Mammary epithelial cell (primary cell): ENCODE results near the gene TUBB1.

Experiments
- CTCF ChIP-seq, 2 donors: IDR thresholded peaks in 1 of 2; conservative IDR thresholded peaks in 1 of 2; 2 replicates each; pipeline ENCODE4 v1.5.1; 2011 to 2012; ENCODE audit warnings: inconsistent platforms in 2 of 2, low read length in 2 of 2, mild to moderate bottlenecking in 2 of 2, control low read depth in 1 of 2, low read depth in 1 of 2; ENCODE audit not compliant: insufficient read depth in 1 of 2; ENCODE audit errors: extremely low read depth in 1 of 2
- EZH2 ChIP-seq: IDR thresholded peaks from 2 replicates; pipeline ENCODE4 v1.6.1; 2012; ENCODE audit warnings: low read length, inconsistent platforms, borderline replicate concordance

- TF ChIP-seq CTCF (conservative IDR thresholded peaks at IDR 0.05 in 1 of 2, IDR thresholded peaks at IDR 0.05 in 1 of 2; ENCODE audit: extremely low read depth in 1 of 2, insufficient read depth in 1 of 2, low read depth in 1 of 2, low read length in 2 of 2): no peak
- TF ChIP-seq EZH2: no peak
Measured at GRCh38 chr20:59023616-59024015, 4.4 kb downstream of the TUBB1 start.
